Endodermal cell (in vitro differentiated cells): ENCODE results near the gene C17orf75. TPM values are rescaled to one million over a fixed set of nuclear protein-coding genes. Genes with fewer than 3 reads are reported as not detected.

Experiments used
- DNase-seq: peaks from one replicate; pipeline ENCODE4 v3.0.0-alpha.2; 2017
- H3K27ac ChIP-seq: 2 replicates; pipeline ENCODE4 v1.5.1; 2013; ENCODE audit warnings: mild to moderate bottlenecking, low read depth, low read length, moderate library complexity
- H3K27me3 ChIP-seq: 2 replicates; pipeline ENCODE4 v1.6.1; 2013; ENCODE audit warnings: mild to moderate bottlenecking, low read length, moderate library complexity; ENCODE audit not compliant: insufficient read depth, control insufficient read depth, poor library complexity, severe bottlenecking
- H3K36me3 ChIP-seq: 2 replicates; pipeline ENCODE4 v1.7.0; 2013; ENCODE audit warnings: mild to moderate bottlenecking, low read length, moderate library complexity; ENCODE audit not compliant: control insufficient read depth, insufficient read depth
- H3K4me1 ChIP-seq: one replicate; pipeline ENCODE4 v1.7.0; 2013; ENCODE audit warnings: low read length; ENCODE audit not compliant: control insufficient read depth, insufficient read depth
- H3K4me3 ChIP-seq: 2 replicates; pipeline ENCODE4 v1.5.1; 2013; ENCODE audit warnings: mild to moderate bottlenecking, low read length, moderate library complexity
- H3K9ac ChIP-seq: 2 replicates; pipeline ENCODE4 v1.6.1; 2013; ENCODE audit warnings: mild to moderate bottlenecking, low read length, moderate library complexity; ENCODE audit not compliant: poor library complexity, severe bottlenecking; ENCODE audit errors: extremely low read depth
- H3K9me3 ChIP-seq: 2 replicates; pipeline ENCODE4 v1.6.1; 2013; ENCODE audit warnings: mild to moderate bottlenecking, low read length, moderate library complexity; ENCODE audit not compliant: control insufficient read depth
- H3K27ac Mint-ChIP-seq: 2 replicates; pipeline ENCODE4 v1.8.0; 2020; ENCODE audit warnings: mixed read lengths
- H3K27me3 Mint-ChIP-seq: 2 replicates; pipeline ENCODE4 v1.8.0; 2021; ENCODE audit warnings: mild to moderate bottlenecking, mixed read lengths; ENCODE audit not compliant: insufficient read depth
- H3K36me3 Mint-ChIP-seq: 2 replicates; pipeline ENCODE4 v1.8.0; 2020; ENCODE audit warnings: low read depth, mixed read lengths
- H3K4me1 Mint-ChIP-seq: 2 replicates; pipeline ENCODE4 v1.8.0; 2020; ENCODE audit warnings: mixed read lengths
- H3K4me3 Mint-ChIP-seq: 2 replicates; pipeline ENCODE4 v1.8.0; 2020; ENCODE audit warnings: mild to moderate bottlenecking, moderate library complexity, mixed read lengths
- H3K9me3 Mint-ChIP-seq: 2 replicates; pipeline ENCODE4 v1.8.0; 2020; ENCODE audit warnings: mild to moderate bottlenecking, mixed read lengths
- WGBS, 2 experiments: methylation state at CpG; one replicate each; pipeline versions ENCODE4 v1.1.5 to v1.1.7; 2013; ENCODE audit warnings: missing lambda C conversion rate in 2 of 2, mixed read lengths in 1 of 2; ENCODE audit not compliant: insufficient coverage in 1 of 2, insufficient read length in 1 of 2; 5-methylcytosine and 5-hydroxymethylcytosine counted together
- total RNA-seq, 2 donors: library from RNA; stranded (reverse); fragmentation: NEBNext Ultra II Directional in 1 of 2; extraction: Animal tissue kit (Norgen Biotek cat#: 25700) in 1 of 2; gene quantifications; 2 replicates in 1 of 2; 3 replicates in 1 of 2; pipeline ENCODE4 v1.2.1, GENCODE V29; 2021
- TF ChIP-seq, protein P1 (sequence below): fragments of 200-600 bp; sonication (generic); conservative IDR thresholded peaks from 2 replicates; pipeline ENCODE4 v1.5.0; 2021; ENCODE audit warnings: antibody characterized with exemption, mild to moderate bottlenecking

C17orf75 gene
- total RNA-seq, 2 donors from 2014 or later: 33.7 to 52.2 TPM

DNA sequence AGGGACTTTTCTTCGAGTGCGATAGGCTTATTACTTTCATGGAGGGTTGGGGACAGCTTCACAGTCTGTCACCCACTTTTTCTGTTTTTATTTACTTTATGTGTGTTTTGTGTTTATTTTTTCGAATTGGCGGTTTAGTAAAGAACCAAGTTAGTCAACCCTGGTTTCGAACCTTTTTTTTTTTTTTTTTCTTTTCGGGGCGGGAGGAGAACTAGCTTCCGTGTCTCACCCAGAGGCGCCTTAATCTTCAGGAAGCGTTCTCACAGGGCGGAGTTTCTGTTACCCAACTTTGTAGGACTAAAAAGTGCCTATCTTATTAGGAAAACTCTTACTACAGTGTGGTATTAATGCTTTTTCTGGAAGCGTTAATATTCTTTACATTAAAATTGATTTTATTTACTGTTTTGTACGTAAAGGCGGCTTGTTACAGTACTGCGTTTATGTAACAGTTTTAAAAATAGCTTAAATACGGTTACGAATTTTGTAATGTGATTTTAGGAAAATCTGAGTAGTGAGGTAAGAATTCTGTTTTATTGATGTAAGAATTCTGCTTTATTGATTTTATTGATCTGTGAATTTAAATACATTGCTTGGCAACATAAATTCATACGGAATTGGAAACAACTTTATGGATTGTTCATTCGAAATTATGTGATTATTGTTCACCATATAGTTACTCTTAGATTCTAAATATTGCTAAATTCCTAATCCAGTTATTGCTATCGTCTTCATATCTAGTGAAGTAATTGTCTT lies 8.9 kb upstream of the C17orf75 start:
- Histone ChIP-seq H3K9me3 (no peaks in the 10 kb centered on the region), H3K27ac (peak overlapping the region; percentile 98), H3K36me3 (peaks cover 42% of the 10 kb centered on the region), H3K27me3 (no peaks in the 10 kb centered on the region), H3K4me3 (peak overlapping the region; percentile 87), H3K9ac (peak overlapping the region; percentile 100), H3K4me1 (no peaks in the 10 kb centered on the region)
- Mint-ChIP-seq H3K27ac (peak overlapping the region; percentile 100), H3K4me1 (peaks cover 18% of the 10 kb centered on the region), H3K27me3 (no peaks in the 10 kb centered on the region), H3K4me3 (peak overlapping the region; percentile 100), H3K9me3 (no peaks in the 10 kb centered on the region), H3K36me3 (peaks cover 51% of the 10 kb centered on the region)
- 0% methylated on average over 3 to 20 of the region's 20 CpGs for WGBS, 2 experiments
- TF ChIP-seq, protein P1, sequence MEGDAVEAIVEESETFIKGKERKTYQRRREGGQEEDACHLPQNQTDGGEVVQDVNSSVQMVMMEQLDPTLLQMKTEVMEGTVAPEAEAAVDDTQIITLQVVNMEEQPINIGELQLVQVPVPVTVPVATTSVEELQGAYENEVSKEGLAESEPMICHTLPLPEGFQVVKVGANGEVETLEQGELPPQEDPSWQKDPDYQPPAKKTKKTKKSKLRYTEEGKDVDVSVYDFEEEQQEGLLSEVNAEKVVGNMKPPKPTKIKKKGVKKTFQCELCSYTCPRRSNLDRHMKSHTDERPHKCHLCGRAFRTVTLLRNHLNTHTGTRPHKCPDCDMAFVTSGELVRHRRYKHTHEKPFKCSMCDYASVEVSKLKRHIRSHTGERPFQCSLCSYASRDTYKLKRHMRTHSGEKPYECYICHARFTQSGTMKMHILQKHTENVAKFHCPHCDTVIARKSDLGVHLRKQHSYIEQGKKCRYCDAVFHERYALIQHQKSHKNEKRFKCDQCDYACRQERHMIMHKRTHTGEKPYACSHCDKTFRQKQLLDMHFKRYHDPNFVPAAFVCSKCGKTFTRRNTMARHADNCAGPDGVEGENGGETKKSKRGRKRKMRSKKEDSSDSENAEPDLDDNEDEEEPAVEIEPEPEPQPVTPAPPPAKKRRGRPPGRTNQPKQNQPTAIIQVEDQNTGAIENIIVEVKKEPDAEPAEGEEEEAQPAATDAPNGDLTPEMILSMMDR: no peak
- no peak for DNase-seq

DNA sequence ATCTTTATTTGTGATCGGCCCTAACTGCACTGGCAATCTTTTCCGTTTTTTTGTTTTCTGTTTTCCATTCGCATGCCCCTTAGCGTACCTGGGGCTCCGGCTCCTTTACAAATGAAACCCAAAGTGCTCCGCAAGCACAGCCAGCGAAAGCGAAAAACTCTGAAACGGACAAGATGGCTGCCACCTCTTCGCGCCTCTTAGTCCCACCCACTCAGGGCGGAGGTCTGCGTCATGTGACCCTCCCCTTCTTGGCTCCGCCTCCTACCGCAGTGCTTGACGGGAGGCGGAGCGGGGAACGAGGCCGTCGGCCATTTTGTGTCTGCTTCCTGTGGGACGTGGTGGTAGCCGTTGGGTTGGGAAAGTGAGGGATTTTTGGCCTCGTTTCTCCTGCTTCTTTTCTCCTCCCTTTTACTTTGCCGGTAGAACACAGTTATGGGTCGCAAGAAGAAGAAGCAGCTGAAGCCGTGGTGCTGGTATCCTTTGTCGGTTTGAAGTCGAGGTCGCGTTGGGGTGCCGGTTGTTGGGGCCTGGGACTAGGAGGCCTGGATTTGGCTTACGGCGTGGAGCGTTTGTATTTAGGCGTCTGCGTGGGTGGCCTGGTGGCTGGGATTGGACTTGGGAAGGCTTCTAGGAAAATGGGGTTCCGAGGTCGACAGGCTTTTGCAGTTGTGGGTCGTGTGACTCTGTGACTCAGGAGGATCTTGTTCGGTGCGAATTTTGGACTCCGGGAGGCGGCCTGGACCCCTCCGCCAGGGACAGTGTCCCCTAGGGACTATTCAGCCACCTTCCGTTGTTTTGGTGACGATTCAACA lies 8.1 kb upstream of the C17orf75 start, which contains the start of gene ZNF207:
Gene ZNF207 (plus strand): TSS at position 304 of the 812 bp plus-strand sequence. CDS start 129 bp downstream, at position 433.
- Histone ChIP-seq H3K36me3 (peaks cover 34% of the 10 kb centered on the region), H3K27me3 (no peaks in the 10 kb centered on the region), H3K27ac (peak within 1 kb of the TSS; percentile 98), H3K9ac (peak within 1 kb of the TSS; percentile 100), H3K4me1 (no peaks in the 10 kb centered on the region), H3K9me3 (no peaks in the 10 kb centered on the region), H3K4me3 (peak within 1 kb of the TSS; percentile 87)
- Mint-ChIP-seq H3K27me3 (no peaks in the 10 kb centered on the region), H3K4me3 (peak within 1 kb of the TSS; percentile 100), H3K4me1 (peaks cover 11% of the 10 kb centered on the region), H3K9me3 (no peaks in the 10 kb centered on the region), H3K27ac (peak within 1 kb of the TSS; percentile 100), H3K36me3 (peaks cover 43% of the 10 kb centered on the region)
- TF ChIP-seq, protein P1: no peak
- WGBS, 2 experiments: 0% methylated on average over 14 to 38 of the region's 47 CpGs
- peak; percentile 99 for DNase-seq

DNA sequence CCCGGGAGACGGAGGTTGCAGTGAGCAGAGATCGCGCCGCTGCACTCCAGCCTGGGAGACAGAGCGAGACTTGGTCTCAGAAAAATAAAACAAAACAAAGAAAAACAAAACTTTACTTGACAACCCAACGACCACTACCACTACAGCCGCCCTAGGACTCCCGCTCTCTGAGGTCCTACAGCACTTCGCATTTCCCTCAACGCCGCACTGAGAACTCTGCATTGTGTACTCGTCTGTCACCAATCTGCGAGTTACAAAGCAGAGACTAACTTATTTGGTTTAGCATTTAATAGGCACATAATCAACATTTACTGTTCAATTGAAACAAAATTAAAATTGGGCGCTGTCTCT lies 7.5 kb upstream of the C17orf75 start:
- Mint-ChIP-seq H3K9me3 (no peaks in the 10 kb centered on the region), H3K4me1 (peaks cover 7% of the 10 kb centered on the region), H3K36me3 (peaks cover 38% of the 10 kb centered on the region), H3K4me3 (peak overlapping the region; percentile 100), H3K27ac (peak overlapping the region; percentile 100), H3K27me3 (no peaks in the 10 kb centered on the region)
- H3K4me1 ChIP-seq: no peaks in the 10 kb centered on the region
- peak overlapping the region; percentile 98 for H3K27ac ChIP-seq
- no peaks in the 10 kb centered on the region for H3K9me3 ChIP-seq
- H3K4me3 ChIP-seq: peak overlapping the region; percentile 87
- peak overlapping the region; percentile 100 for H3K9ac ChIP-seq
- DNase-seq: peak; percentile 74
- WGBS, 2 experiments: 36 to 43% methylated on average over 11 to 15 of the region's 15 CpGs
- TF ChIP-seq, protein P1: no peak
- H3K27me3 ChIP-seq: no peaks in the 10 kb centered on the region
- H3K36me3 ChIP-seq: peaks cover 28% of the 10 kb centered on the region
